Measurements from ENCODE around the gene ZNF827.

ZNF827 gene, protein sequence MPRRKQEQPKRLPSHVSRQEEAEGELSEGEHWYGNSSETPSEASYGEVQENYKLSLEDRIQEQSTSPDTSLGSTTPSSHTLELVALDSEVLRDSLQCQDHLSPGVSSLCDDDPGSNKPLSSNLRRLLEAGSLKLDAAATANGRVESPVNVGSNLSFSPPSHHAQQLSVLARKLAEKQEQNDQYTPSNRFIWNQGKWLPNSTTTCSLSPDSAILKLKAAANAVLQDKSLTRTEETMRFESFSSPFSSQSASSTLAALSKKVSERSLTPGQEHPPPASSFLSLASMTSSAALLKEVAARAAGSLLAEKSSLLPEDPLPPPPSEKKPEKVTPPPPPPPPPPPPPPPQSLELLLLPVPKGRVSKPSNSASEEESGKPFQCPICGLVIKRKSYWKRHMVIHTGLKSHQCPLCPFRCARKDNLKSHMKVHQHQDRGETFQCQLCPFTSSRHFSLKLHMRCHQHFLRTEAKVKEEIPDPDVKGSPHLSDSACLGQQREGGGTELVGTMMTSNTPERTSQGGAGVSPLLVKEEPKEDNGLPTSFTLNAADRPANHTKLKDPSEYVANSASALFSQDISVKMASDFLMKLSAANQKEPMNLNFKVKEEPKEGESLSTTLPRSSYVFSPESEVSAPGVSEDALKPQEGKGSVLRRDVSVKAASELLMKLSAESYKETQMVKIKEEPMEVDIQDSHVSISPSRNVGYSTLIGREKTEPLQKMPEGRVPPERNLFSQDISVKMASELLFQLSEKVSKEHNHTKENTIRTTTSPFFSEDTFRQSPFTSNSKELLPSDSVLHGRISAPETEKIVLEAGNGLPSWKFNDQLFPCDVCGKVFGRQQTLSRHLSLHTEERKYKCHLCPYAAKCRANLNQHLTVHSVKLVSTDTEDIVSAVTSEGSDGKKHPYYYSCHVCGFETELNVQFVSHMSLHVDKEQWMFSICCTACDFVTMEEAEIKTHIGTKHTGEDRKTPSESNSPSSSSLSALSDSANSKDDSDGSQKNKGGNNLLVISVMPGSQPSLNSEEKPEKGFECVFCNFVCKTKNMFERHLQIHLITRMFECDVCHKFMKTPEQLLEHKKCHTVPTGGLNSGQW

DNA sequence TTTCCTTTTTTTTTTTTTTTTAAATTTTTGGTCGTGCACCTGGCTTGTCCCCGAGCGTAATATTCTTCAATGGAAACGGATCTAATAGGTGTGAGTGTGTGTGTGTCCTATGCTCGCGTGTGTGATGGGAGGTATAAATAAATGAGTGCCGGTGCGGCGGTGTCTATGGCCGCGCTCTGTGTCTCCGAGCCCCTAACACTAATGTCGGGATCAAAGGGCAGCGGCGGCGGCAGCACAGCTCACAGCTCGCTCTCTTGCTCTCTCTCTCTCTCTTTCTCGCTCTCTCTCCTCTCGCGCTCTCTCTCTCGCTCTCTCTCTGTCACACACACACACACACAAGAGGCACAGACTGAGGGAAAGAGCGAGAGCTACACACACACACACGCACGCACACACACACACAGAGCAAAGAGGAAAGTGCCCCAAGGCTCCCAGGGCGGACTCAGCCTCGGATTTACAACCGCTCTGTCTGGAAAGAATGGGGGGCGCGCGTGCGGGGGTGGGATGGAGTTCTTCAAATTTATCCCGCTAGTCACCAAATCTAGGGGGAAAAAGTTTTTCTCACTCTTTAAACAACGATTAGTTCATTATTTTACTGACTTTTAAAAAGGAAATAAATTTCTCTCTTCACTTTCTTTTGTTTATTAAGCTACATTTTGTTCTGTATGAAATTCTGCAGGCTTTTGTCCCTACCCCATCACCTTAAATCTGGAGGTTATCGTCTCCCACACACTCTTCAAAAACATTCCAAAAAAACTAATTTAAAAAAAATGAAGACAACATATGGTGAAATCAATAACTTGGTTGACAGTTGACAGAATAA is at the start of gene ZNF827:
Gene ZNF827, minus strand, starts transcription at position 206 of the 823 bp plus-strand sequence. CDS start 416 bp downstream, outside the sequence.
- peak; percentile 54 for DNase-seq

DNA sequence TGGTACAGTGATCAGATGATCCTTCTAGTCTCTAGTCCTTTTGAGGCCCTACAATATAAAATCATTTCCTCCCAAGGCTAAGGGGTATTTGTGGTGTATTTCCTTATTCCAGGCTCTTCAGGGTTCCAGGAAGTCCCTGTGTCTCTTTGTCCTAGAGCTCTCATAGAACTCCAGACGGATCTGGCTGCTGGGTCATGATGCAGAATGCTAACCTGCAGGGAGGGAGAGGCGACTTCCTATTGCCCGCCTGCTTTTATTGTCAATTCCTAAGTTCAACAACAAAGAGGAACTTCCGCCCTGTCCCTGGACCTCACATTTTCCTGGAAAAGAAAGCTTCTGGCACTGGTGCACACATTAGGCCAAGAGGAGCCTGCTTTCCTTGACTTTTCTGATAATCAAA is 45.9 kb upstream of the ZNF827 start:
- DNase-seq: no peak

DNA sequence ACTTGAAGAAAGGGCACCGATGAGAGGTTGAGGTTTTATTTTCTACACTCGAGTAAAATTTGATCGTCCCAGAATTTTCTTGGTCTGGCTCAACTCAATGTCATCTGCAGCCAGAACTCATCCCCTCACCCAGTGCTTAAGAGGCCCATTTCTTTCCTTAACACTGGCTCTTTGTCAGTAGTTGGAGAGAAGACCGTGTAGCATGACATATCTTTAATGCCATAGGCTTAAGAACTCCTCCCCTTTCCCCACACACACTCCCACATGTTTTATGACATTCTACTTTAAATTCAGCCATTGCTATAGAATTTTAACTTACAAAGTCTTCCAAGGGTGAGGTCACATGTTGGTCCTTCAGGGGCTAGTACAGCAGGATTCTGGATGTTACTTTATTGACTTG is 44.2 kb upstream of the ZNF827 start:
- DNase-seq: no peak

DNA sequence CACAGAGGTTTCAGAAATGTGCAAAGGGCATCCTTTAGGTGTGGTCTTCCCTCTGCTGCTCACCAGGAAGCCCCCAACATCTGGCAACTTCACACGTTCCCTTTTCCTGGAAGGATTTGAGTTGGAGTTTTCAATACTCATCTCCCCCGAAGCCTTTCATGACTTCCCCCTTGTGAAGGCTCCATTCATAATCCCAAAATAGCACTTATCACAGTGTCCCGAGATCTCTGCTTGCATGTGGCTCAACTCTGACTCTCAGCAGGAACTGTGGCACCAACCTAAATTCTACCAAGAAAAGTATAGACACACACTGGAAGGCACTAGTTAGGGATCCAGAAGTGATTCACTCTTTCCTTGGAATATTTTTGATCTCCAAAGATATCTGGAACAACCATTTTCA is 40.5 kb upstream of the ZNF827 start:
- DNase-seq: no peak

DNA sequence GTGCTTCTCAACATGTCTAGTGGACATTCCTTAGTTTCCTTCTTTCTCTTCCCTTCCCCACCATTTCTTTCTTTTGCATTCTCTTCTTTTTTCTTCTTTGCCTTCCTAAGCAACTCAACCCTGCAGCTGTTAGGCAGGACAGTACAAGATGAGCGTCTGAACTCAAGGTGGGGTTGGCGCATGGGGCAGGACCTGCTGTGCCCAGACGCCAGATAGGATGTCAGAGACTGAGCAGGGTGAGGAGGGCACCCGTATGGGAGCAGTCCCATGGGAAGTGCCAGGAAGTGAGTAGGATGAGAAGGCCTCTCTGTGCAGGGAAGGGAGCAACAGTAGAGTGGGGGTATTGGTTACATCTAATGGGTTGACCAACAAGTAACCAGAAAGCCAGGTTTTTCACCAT is 38.1 kb upstream of the ZNF827 start:
- DNase-seq: no peak

DNA sequence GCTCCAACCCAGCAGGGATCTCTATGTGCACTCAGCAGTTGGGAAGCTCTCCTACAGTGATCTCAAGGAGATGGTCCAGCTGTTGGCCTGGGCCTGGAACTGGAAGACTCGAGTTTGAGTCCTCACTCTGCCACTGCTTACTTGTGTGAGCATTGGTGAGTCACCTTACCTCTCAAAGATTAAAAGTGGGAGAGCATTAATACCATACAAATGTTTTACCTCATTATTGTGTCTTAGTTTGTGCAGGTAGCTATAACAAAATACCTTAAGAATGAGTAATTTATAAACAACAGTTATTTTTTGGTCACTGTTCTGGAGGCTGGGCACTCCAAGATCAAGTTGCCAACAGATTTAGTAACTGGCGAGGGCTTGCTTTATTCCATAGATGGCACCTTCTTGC is 21.4 kb upstream of the ZNF827 start:
- no peak for DNase-seq

DNA sequence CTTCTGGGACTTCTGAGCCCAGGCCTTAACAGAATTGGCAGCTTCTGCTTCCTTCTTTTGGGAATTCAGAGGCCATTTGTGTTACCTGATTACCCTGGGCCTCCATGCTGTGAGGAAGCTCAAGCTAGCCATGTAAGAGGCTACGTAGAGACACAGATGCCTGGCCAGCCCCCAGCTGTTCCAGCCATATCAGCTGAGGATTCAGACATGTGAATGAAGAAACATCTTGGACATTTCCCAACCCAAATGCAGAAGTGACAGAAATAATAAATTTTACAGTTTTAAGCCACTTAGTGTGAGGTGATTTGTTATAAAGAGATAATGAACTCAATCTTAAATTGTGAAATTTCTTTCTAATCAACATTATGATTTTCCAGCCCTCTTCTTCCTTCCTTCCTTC is 18.7 kb upstream of the ZNF827 start:
- DNase-seq: no peak

DNA sequence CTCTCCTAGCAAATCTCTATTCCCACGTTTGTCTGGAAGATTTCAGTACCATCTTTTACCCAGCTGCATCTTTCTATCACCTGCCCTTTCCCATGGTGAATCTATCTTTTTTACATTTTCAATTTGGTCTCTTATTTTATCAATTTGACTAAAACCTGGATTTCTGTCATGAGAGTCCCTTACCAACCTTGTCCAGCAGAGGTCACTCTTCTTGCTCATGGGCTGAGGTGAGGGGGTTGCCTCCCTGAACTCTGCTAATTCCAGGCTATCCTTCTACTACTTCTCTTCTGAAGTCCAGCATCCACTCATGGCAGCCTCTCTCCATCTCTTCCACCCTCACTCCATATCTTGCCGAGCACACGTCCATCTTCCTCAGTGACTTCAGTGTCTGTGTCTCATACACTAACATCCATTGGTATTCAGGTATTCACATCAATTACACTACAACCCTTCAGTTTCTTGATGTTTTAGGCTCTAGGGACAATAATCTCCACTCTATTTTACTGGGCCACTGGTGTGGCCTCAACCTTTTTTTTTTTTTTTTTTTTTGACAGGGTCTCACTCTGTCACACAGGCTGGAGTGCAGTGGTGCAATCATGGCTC is 17.8 kb upstream of the ZNF827 start:
- DNase-seq: no peak

DNA sequence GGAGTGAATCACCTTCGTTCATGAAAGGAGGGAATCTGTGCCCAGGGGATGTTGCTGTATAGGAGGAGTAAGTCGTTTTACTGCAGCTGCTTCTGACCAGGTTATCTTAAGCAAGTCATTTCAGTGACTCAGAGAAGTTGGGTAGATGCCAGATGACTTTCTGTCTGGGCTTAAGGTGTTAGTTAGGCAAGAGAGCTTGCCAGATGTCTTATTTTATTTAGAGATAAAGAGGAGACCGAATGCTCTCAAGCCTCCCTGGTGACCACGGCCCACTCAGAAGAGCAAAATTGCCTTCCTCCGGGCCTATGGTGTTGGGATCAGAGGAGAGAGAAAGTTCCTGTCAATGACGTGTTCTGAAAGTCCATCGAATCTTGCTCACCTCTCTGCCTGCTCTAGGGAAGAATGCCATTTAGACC is 16.3 kb upstream of the ZNF827 start:
- DNase-seq: no peak

DNA sequence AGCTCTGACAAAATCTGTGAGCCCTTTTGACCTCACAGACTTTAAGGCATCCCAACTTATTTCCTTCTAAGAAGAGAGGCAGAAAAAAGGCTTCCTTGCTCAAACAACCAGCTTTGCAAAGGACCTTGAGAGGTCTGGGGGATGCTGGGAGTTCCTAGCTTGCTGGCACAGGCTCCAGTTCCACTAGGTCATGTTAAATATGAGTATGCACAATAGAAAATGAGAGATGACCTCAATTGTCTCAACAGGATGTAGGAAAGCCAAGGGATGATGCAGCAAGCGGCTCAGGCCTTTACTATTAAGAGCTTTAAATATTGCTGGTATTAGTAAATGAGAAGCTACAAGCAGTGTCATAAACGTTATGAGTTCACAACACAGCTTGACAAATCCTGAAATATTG is 13.3 kb upstream of the ZNF827 start:
- DNase-seq: no peak

DNA sequence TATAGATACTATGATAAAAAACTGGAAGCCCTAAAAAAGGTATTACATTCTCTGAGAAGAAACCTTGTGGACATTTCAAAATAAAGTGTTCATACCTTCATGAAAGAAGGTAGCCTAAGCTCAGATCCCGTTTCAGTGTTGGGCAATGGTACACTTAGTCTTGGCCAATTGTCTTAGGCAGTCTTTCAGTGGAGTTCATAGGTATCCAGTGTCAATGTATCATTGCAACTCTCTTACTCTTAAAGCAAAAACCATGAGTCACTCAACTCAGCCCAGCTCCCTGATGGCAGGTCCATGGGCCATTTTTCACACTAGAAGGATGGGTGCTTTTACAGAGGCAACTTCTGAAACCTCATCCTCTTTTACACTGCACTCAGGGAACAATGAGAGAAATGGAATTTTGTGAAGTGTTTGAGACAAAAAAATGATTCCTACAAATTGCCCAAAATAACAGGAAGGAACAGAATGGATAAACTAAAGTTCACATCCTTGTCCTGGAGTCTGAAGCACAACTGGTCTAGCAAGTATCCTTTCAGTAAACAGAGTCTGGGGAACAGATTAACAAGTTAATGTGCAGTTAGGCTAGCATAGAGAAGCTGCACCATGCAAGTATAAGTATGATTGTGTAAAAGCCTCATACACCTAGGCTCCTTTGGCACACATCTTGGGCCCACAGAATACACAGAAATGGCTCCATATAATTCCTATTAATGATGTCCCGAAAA is 7.0 kb upstream of the ZNF827 start:
- no peak for DNase-seq

DNA sequence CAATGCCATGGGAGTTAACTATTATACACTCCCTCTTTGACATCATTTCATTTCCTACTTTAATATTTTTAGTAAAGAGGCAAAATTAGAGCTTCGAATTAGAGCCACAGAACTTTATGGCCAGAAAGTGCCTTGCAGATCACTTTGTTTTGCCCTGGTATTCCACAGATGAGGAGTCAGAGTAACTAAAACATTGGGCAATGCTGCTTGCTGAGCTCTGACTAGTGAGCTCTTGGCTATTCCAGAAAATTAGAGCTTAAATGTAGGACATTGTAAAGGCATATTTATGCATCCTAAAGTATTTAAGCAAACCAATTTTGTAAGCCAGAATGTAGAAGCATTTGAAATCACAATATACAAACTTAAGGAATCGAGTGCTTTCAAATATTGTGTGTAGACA is 6.3 kb upstream of the ZNF827 start:
- no peak for DNase-seq

DNA sequence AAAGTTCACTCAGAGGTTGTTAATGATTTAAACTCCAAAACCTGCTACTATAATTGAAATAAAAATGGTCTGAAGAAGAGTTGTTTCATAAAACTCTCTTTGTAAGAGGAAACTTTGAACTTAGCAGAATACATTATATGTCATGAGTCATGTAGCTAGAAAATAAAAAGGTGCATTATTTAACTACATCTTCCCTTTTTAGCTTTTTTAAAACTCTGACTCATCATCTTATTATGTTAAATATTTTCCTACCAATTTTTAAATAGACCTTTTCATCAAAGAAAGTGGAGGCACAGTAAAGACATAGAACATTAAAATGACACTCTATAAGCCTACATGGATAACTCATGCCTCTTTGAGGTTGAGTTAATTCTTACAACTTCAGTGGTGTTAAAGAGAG is 1.2 kb upstream of the ZNF827 start:
- DNase-seq: no peak

DNA sequence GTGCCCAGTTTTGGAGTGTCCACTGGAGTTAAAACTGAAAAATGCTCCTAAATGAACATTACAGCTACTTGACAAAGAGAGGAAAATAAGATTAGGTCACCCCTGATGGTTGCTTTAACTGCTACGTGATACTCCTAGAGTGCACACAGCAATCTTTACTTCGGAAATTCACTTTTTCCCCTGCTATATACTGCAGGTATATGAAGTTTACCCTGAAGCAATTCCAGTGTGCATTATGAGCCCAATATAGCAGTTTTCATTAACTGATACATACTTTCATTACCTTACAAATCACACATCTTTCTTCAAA is 773 bp upstream of the ZNF827 start:
- no peak for DNase-seq

DNA sequence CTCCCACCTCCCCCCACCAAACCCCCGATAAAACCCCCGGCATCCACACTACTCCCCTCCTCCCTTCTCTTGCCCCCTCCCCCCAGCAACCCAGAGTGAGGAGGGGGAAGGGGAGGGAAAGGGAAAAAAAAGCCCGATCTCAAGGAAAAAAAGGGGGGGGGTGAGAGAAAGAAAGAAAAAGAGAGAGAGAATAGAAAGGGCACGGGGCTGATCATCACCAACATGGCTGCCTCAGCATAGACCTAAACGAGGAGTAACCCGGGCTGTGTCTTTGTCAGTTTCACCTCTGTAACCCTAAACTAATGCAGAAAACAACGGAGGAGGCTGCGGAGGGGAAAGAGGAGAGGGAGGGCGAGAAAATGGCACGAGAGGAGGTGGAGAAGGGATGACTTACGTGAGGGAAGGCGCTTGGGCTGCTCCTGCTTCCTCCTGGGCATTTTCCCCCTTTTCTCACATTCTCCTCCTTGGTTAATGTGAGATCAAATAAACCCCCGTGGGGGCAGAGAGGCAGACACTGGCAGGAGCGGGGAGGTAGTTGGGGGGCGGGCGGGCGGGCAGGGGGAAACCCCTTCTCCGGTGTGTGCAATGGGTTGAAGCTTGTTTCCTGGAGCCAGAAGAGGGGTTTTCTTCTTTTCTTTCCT is 532 bp downstream of the ZNF827 start:
- peak; percentile 16 for DNase-seq

DNA sequence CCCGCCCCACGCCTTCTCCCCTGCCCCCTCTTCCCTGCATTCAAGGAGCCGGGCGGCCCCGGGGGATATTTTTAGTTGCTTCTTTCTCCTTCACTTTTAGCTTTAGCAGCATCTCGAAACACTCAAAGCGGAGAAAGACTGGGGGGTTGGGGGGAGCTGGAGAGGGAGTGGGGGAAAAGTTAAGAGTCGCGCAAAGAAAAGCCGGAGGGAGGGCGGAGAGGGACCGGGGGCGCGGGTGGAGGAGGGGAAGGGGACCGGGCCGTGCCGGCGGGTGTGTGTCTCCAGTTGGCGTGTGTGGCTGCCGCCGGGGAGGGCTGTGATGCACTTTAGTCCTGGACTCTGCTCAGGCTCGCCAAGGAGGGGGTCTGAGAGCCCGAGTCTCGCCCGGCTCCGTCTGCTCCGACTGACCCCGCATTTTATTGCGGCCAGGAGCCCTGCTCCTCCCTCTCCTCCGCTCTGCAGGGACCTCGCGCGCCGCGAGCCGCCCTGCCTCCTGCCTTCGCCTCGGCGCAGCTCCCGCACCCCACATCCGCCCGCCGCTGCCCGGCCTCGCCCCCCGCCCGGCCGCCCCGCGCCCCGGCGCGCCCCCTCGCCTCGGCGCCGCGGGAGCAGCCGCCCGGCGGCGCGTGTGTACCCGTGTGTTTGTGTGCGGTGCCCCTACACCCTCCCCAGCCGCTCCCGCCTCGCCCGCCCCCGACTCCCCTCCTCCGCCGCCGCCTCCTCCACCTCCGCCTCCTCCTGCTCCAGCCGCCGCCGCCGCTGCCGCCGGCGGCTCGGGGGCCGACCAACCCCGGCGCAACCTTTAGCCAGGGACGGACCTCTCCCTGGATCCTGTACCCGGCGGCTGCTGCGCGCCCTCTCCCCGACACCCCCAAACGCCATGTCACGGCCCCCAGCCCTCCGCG is 1.4 kb downstream of the ZNF827 start:
- DNase-seq: peak; percentile 79

DNA sequence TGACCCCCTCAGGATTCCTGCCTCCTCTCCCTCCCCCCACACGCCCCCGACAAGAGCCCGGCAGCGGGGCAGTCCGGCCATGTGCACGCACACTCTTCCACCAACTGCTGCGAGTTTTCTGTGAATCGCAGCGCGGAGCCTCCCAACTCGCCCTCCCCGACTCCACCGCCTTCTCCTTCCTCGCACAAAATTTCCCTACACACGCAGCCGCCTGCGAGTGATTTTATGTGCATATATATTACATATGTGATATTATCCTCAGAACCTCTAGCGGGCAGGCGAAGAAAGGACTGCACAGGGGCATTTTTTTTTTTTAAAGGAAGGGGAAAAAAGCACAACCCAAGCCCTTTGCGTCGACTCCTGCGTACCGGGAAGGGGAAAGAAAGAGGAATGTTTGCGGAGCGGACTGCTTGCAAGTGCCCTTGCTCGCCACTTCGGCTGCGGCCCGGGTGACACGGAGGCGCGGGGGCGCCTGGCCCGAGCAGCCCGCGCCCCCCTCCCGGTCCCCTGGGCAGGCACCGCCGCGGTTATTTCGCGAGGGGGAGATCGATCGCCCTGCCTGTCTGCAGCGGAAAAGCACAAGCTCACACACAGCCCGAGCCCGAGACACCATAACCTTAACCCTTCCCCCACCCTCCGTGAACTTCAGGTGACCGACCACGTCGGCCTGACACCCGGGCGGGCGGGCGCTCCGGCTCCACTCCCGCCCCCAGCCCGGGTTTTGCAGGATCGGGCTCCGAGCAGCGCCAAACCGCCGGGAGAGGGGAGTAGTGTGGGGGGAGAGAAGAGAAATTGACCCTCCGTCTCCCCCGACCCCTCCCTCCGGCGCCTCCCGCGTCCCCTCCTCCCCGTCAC is 2.3 kb downstream of the ZNF827 start:
- peak; percentile 75 for DNase-seq

DNA sequence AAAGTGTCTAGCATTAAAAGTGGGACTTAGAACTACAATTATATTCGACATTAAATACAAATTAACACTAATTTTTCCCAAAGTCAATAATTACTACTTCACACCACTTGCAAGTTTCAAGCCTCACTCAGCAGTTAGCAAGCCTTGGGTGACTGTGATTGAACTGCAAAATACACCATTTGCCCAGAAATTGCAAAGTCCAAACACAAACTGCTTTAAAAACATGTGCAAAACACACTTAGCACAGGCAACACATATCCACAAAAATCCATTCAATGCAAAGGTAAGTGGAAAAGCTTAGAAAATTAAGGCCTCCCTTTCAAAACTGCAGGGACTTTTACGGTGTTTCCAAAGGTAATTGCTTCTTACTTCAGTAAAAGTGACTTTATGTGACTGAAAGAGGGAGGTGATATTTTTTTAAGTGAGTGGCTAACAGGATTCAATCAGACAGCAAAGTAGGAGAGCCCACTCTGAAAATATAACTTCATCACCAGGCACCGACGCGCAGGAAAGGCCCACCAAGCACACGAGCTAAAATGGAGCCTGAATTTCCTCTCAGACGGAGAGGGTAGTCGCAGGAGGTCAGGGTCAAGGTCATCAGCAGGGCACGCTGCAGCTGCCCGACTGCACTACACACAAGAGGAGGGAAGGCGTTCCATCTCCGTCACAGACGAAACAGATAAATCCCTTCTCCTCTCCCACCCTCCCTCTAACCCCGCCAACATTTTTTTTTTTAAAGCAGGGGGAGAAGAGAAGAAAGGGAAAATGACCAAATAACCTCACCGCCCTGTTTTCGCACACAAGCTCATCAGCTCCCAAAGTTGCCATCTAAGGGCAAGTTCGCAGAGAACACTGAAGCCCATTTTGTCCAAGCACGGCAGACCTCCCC is 3.1 kb downstream of the ZNF827 start:
- DNase-seq: peak; percentile 71

Measured in midbrain (tissue), 1 donor.